Transverse colon (tissue), 1 donor: ENCODE data around the gene FAM78B.

Experiments
- EP300 ChIP-seq: sonication (generic); formaldehyde crosslinking; IDR thresholded peaks from one replicate; pipeline ENCODE4 v1.6.1; 2017; ENCODE audit warnings: antibody characterized with exemption, low read depth
- POLR2A ChIP-seq: fragments of 450-650 bp; IDR thresholded peaks from one replicate; pipeline ENCODE4 v1.6.1; 2016; ENCODE audit warnings: antibody characterized with exemption, mild to moderate bottlenecking, moderate library complexity

GRCh38 chr1:166066107-166066506, 100.7 kb downstream of the FAM78B start:
- TF ChIP-seq POLR2A (no peak), EP300 (no peak)
